Upper lobe of left lung (tissue), 4 donors: ENCODE results near the gene RCE1.

Source experiments
- CTCF ChIP-seq, 6 experiments: fragments of 450-650 bp in 4 of 6; fragments of 200-600 bp in 2 of 6; sonication (generic) in 2 of 6; IDR thresholded peaks; one replicate each; pipeline ENCODE4 v1.5.1; 2016 to 2019; ENCODE audit warnings: antibody characterized with exemption in 6 of 6
- EP300 ChIP-seq, 4 donors: sonication (generic); formaldehyde crosslinking; IDR thresholded peaks; one replicate each; pipeline ENCODE4 v1.5.1; 2017; ENCODE audit warnings: antibody characterized with exemption in 4 of 4, control low read depth in 2 of 4
- POLR2A ChIP-seq, 4 donors: fragments of 450-650 bp; IDR thresholded peaks; one replicate each; pipeline ENCODE4 v1.5.1; 2016 to 2017; ENCODE audit warnings: antibody characterized with exemption in 4 of 4, mild to moderate bottlenecking in 2 of 4
- POLR2AphosphoS5 ChIP-seq, 2 donors: sonication (generic); formaldehyde crosslinking; IDR thresholded peaks; one replicate each; pipeline ENCODE4 v1.5.1; 2017; ENCODE audit warnings: antibody characterized with exemption in 2 of 2

- TF ChIP-seq CTCF (IDR thresholded peaks at IDR 0.05) = no peak
- TF ChIP-seq EP300 (IDR thresholded peaks at IDR 0.05) = no peak
- TF ChIP-seq POLR2A (IDR thresholded peaks at IDR 0.05) = no peak
- TF ChIP-seq POLR2AphosphoS5 (IDR thresholded peaks at IDR 0.05) = no peak
Measured at GRCh38 chr11:66809592-66809991, 33.6 kb upstream of the RCE1 start.
